Measurements from ENCODE around the gene UBE2D2.

DNA sequence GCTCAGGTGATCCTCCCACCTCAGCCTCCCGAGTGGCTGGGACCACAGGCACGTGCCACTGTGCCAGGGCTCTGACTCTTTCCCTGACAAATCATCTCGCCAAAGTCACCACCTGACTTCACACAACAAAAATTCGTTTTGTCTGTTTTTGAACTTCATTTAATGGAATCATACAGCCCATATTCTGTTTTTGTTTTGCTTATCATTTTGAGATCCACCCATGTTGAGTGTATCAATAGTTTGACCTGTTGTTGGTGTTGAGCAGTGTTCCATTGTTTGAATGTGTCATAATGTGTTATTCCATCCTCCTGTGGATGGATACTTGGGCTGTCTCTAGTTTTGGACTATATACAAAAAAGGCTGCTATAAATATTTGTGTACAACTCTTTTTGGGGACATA is 6.9 kb upstream of the UBE2D2 start:
- TF ChIP-seq CTCF (IDR thresholded peaks at IDR 0.05) (no peak), POLR2A (IDR thresholded peaks at IDR 0.05) (no peak)

All from testis (tissue), 2 donors.